GM12878 (cell line): ENCODE data around the gene ITIH5. TPM values are rescaled to one million over a fixed set of nuclear protein-coding genes. Genes with fewer than 3 reads are reported as not detected.
A peak's percentile ranks its signal among the peaks of the same experiment; 100 is the strongest.
"Not testable (repeated sequence)": the region's sequence is repeated elsewhere in the genome, so short reads cannot be mapped to it uniquely, and the experiment has no call there.

Experiments
- ATAC-seq: fragments of 200-7000 bp; cut with Tn5 transposase; 3 replicates; pipeline ENCODE4 v1.9.1; 2020; ENCODE audit warnings: mild to moderate bottlenecking, moderate library complexity
- BruUV-seq: library from RNA; stranded (reverse); fragments of 400-500 nt; replicated peaks from 2 replicates; lab custom pipeline; 2021; lab: Mats Ljungman, UMichigan
- CTCF ChIA-PET: fragments of 300-600 bp; sonication (Branson Sonifier 250); formaldehyde crosslinking; extraction: SDS; loops from one replicate; lab custom pipeline; 2021; ENCODE audit warnings: inconsistent platforms; lab: Yijun Ruan, JAX
- POLR2A ChIA-PET: fragments of 350-600 bp; formaldehyde crosslinking; extraction: SDS; loops from one replicate; lab custom pipeline; 2021; ENCODE audit warnings: inconsistent platforms; lab: Charles Lee
- RAD21 ChIA-PET: fragments of 300-600 bp; sonication (Branson Sonifier 250); formaldehyde crosslinking; loops from one replicate; lab custom pipeline; 2023; ENCODE audit warnings: antibody characterized with exemption; ENCODE audit not compliant: unreplicated experiment; lab: Charles Lee
- SMC1A ChIA-PET: fragments of 300-600 bp; sonication (Branson Sonifier 250); formaldehyde crosslinking; loops from one replicate; lab custom pipeline; 2023; ENCODE audit not compliant: unreplicated experiment, uncharacterized antibody; lab: Charles Lee
- DNase-seq: peaks from one replicate; pipeline ENCODE4 v3.0.0-alpha.2; 2011; ENCODE audit warnings: low read depth, low spot score
- FAIRE-seq: peaks from 3 replicates; lab custom pipeline; 2011; peaks lifted over from hg19 to GRCh38; lab: Jason Lieb, UNC
- H2AFZ ChIP-seq: 2 replicates; pipeline ENCODE4 v1.6.0; 2011; ENCODE audit warnings: low read depth, low read length, control low read depth; ENCODE audit not compliant: control insufficient read depth
- H3K27ac ChIP-seq: 2 replicates; pipeline ENCODE4 v1.5.1; 2011; ENCODE audit warnings: control low read depth; ENCODE audit not compliant: control insufficient read depth, insufficient read depth
- H3K27me3 ChIP-seq, 2 experiments: replicated peaks in 1 of 2; 2 replicates each; pipeline versions ENCODE4 v1.6.0 to v1.6.1; 2011; ENCODE audit warnings: low read length in 1 of 2; ENCODE audit not compliant: control insufficient read depth in 2 of 2, insufficient read depth in 2 of 2
- H3K36me3 ChIP-seq, 2 experiments: 2 replicates each; pipeline ENCODE4 v1.5.1; 2011; ENCODE audit warnings: low read length in 1 of 2; ENCODE audit not compliant: control insufficient read depth in 2 of 2, insufficient read depth in 2 of 2
- H3K4me1 ChIP-seq: 2 replicates; pipeline ENCODE4 v1.6.1; 2011; ENCODE audit warnings: mild to moderate bottlenecking, low read length, moderate library complexity, mixed read lengths; ENCODE audit not compliant: control insufficient read depth, insufficient read depth
- H3K4me2 ChIP-seq: 2 replicates; pipeline ENCODE4 v1.6.0; 2011; ENCODE audit warnings: control low read depth; ENCODE audit not compliant: control insufficient read depth, insufficient read depth
- H3K4me3 ChIP-seq: fragments of 200-600 bp; sonication (generic); 2 replicates; pipeline ENCODE4 v1.5.1; 2016
- H3K79me2 ChIP-seq: 2 replicates; pipeline ENCODE4 v1.6.0; 2011; ENCODE audit warnings: low read length; ENCODE audit not compliant: control insufficient read depth, insufficient read depth
- H3K9ac ChIP-seq: 2 replicates; pipeline ENCODE4 v1.8.0; 2011; ENCODE audit warnings: low read length, control low read depth, mixed read lengths; ENCODE audit not compliant: control insufficient read depth, insufficient read depth
- H3K9me3 ChIP-seq: replicated peaks from 3 replicates; pipeline ENCODE4 v1.5.1; 2011; ENCODE audit warnings: mild to moderate bottlenecking, low read length; ENCODE audit not compliant: control insufficient read depth, insufficient read depth
- H4K20me1 ChIP-seq: 2 replicates; pipeline ENCODE4 v1.6.0; 2011; ENCODE audit not compliant: control insufficient read depth, insufficient read depth
- ATF7 ChIP-seq: fragments of 450-650 bp; IDR thresholded peaks from 2 replicates; pipeline ENCODE4 v1.6.1; 2016; ENCODE audit warnings: low read depth, mild to moderate bottlenecking
- BACH1 ChIP-seq: fragments of 450-650 bp; IDR thresholded peaks from 2 replicates; pipeline ENCODE4 v1.6.1; 2017; ENCODE audit warnings: mild to moderate bottlenecking, borderline replicate concordance
- BHLHE40 ChIP-seq, 2 experiments: fragments of 450-650 bp in 1 of 2; IDR thresholded peaks; 2 replicates each; pipeline ENCODE4 v1.6.1; 2011 to 2017; ENCODE audit warnings: low read depth in 2 of 2, borderline replicate concordance in 1 of 2, improper control_type of control experiment in 1 of 2, low read length in 1 of 2, mild to moderate bottlenecking in 1 of 2
- BMI1 ChIP-seq: fragments of 450-650 bp; IDR thresholded peaks from 2 replicates; pipeline ENCODE4 v1.6.1; 2016; ENCODE audit warnings: mild to moderate bottlenecking, moderate library complexity, borderline replicate concordance
- KLF5 ChIP-seq: fragments of 450-650 bp; IDR thresholded peaks from 2 replicates; pipeline ENCODE4 v1.6.1; 2014; ENCODE audit warnings: mild to moderate bottlenecking; ENCODE audit not compliant: partially characterized antibody
- MEF2B ChIP-seq: fragments of 450-650 bp; IDR thresholded peaks from 2 replicates; pipeline ENCODE4 v1.6.1; 2018; ENCODE audit warnings: mild to moderate bottlenecking, moderate library complexity; ENCODE audit not compliant: partially characterized antibody, poor library complexity, severe bottlenecking
- NR2F1 ChIP-seq: fragments of 450-650 bp; conservative IDR thresholded peaks from 2 replicates; pipeline ENCODE4 v1.6.1; 2017; ENCODE audit warnings: mild to moderate bottlenecking
- ZNF217 ChIP-seq: fragments of 450-650 bp; IDR thresholded peaks from 2 replicates; pipeline ENCODE4 v1.6.1; 2017; ENCODE audit warnings: antibody characterized with exemption, mild to moderate bottlenecking
- WGBS: methylation state at CpG from one replicate; pipeline ENCODE4 v1.1.6; 2016; ENCODE audit warnings: low lambda C conversion rate; ENCODE audit not compliant: insufficient replicate concordance, insufficient coverage; ENCODE audit errors: missing lambda C conversion rate; 5-methylcytosine and 5-hydroxymethylcytosine counted together
- in situ Hi-C: fragments of 300-500 bp; cut with MboI; formaldehyde crosslinking; loops from 9 replicates; pipeline ENCODE4 v1.14.3; 2018; ENCODE audit warnings: mixed read lengths
- intact Hi-C: fragments of 100-400 bp; cut with micrococcal nuclease; formaldehyde crosslinking; loops from one replicate; pipeline ENCODE4 v1.14.2; 2022; ENCODE audit not compliant: unreplicated experiment
- polyA plus RNA-seq, 11 experiments: library from polyadenylated mRNA; depleted of rRNA in 4 of 11; unstranded in 6 of 11; stranded (reverse) in 5 of 11; fragments of >200 nt; fragmentation: Nextera tagmentation in 4 of 11; fragmentation: Illumina TruSeq in 1 of 11; extraction: Ambion mirVana in 4 of 11; extraction: Trizol in 1 of 11; gene quantifications; 1 replicate in 1 of 11; 2 replicates in 10 of 11; pipeline versions ENCODE4 v1.2.1 to v1.2.3, GENCODE V29; 2011 to 2016; ENCODE audit warnings: inconsistent platforms in 2 of 11, missing spikeins in 2 of 11, low read depth in 1 of 11
- total RNA-seq, 4 experiments: library from RNA; depleted of rRNA in 3 of 4; stranded (reverse); fragments of >200 nt in 3 of 4; fragmentation: Illumina TruSeq in 1 of 4; extraction: Trizol in 1 of 4; gene quantifications; 2 replicates each; pipeline versions ENCODE4 v1.2.1 to v1.2.3, GENCODE V29; 2013 to 2021
- TF ChIP-seq, protein P1 (sequence below): fragments of 450-650 bp; IDR thresholded peaks from 2 replicates; pipeline ENCODE4 v1.6.1; 2016; ENCODE audit warnings: mild to moderate bottlenecking
- TF ChIP-seq, protein P2 (sequence below): fragments of 450-650 bp; IDR thresholded peaks from 2 replicates; pipeline ENCODE4 v1.6.1; 2017; ENCODE audit warnings: mild to moderate bottlenecking, moderate library complexity
- TF ChIP-seq, protein P3 (sequence below): fragments of 450-650 bp; IDR thresholded peaks from 2 replicates; pipeline ENCODE4 v1.6.1; 2017; ENCODE audit warnings: mild to moderate bottlenecking, moderate library complexity

Gene ITIH5
- total and polyA plus RNA-seq, 10 of the 15 experiments (the other 5 are each of a cell fraction or from before 2014, with no cell fraction given) = 0.14 to 0.43 (median 0.21) TPM; not detected in 7

DNA sequence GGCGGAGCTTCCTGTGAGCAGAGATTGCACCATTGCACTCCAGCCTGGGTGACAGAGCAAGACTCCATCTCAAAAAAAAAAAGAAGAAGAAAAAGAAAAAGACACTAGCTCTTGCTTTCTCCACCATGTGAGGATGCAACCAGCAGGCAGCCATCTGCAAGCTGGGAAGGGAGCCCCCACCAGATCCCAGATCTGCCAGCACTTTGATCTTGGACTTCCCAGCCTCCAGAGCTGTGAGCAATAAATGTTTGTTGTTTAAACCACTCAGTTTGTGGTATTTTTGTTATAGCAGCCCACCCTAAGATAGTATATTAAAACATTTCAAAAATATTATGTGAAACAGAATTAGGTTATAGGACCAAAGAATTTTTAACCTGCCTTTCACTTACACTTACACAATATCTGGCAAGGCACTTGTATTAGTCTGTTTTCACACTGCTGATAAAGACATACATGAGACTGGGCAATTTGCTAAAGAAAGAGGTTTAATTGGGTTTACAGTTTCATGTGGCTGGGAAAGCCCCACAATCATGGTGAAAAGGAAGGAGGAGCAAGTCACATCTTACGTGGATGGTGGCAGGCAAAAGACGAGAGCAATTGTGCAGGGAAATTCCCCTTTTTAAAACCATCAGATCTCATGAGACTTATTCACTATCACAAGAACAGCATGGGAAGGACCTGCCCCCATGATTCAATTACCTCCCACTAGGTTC is 24.3 kb upstream of the ITIH5 start:
- FAIRE-seq, H3K79me2 ChIP-seq, H2AFZ ChIP-seq, H3K4me3 ChIP-seq, H4K20me1 ChIP-seq, H3K9ac ChIP-seq, H3K4me1 ChIP-seq, H3K27ac ChIP-seq, in situ Hi-C loops, BruUV-seq, SMC1A ChIA-PET, H3K36me3 ChIP-seq, H3K27me3 ChIP-seq, H3K4me2 ChIP-seq: not testable (repeated sequence)
- H3K9me3 ChIP-seq = peaks cover 12% of the 10 kb centered on the region; the same call in 2 of the 3 replicates
- ChIA-PET CTCF (interaction anchor here (0.6 to 1.6 kb wide), 2 partner anchors 165 to 166 kb away, joined by 3 to 6 read pairs; no protein-coding TSS in a partner anchor), POLR2A (interaction anchor here (0.7 kb wide), 1 partner anchor 1506 kb away, joined by 3 read pairs; no protein-coding TSS in a partner anchor), RAD21 (interaction anchor here (0.6 to 0.7 kb wide), 2 partner anchors 10 to 84 kb away, joined by 3 read pairs; no protein-coding TSS in a partner anchor)
- intact Hi-C loops = loop anchor here (1.0 kb wide), 1 partner anchor 219 kb away; no protein-coding TSS in a partner anchor
- ATAC-seq (peak; percentile 64), DNase-seq (peak; percentile 69)
- WGBS = 36% methylated on average over 3 of the region's 3 CpGs
- TF ChIP-seq KLF5 (peak; percentile 48), BHLHE40 (IDR thresholded peaks at IDR 0.05; ENCODE audit: borderline replicate concordance in 1 of 2, low read depth in 2 of 2, low read length in 1 of 2) (peak in 1 of 2 experiments; percentile 34; a peak in 1 of 4 replicates), ZNF217 (peak; percentile 49; the same call in 1 of the 2 replicates), MEF2B (peak; percentile 62), NR2F1 (0 out of 2 replicates have a peak, but pooled peaks have one; percentile 11), ATF7 (peak; percentile 48), BACH1 (peak; percentile 46; the same call in 1 of the 2 replicates), BMI1 (peak; percentile 63; the same call in 1 of the 2 replicates)
- TF ChIP-seq, protein P1, sequence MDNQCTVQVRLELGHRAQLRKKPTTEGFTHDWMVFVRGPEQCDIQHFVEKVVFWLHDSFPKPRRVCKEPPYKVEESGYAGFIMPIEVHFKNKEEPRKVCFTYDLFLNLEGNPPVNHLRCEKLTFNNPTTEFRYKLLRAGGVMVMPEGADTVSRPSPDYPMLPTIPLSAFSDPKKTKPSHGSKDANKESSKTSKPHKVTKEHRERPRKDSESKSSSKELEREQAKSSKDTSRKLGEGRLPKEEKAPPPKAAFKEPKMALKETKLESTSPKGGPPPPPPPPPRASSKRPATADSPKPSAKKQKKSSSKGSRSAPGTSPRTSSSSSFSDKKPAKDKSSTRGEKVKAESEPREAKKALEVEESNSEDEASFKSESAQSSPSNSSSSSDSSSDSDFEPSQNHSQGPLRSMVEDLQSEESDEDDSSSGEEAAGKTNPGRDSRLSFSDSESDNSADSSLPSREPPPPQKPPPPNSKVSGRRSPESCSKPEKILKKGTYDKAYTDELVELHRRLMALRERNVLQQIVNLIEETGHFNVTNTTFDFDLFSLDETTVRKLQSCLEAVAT = 0 out of 2 replicates have a peak, but pooled peaks have one; percentile 30
- TF ChIP-seq, protein P2, sequence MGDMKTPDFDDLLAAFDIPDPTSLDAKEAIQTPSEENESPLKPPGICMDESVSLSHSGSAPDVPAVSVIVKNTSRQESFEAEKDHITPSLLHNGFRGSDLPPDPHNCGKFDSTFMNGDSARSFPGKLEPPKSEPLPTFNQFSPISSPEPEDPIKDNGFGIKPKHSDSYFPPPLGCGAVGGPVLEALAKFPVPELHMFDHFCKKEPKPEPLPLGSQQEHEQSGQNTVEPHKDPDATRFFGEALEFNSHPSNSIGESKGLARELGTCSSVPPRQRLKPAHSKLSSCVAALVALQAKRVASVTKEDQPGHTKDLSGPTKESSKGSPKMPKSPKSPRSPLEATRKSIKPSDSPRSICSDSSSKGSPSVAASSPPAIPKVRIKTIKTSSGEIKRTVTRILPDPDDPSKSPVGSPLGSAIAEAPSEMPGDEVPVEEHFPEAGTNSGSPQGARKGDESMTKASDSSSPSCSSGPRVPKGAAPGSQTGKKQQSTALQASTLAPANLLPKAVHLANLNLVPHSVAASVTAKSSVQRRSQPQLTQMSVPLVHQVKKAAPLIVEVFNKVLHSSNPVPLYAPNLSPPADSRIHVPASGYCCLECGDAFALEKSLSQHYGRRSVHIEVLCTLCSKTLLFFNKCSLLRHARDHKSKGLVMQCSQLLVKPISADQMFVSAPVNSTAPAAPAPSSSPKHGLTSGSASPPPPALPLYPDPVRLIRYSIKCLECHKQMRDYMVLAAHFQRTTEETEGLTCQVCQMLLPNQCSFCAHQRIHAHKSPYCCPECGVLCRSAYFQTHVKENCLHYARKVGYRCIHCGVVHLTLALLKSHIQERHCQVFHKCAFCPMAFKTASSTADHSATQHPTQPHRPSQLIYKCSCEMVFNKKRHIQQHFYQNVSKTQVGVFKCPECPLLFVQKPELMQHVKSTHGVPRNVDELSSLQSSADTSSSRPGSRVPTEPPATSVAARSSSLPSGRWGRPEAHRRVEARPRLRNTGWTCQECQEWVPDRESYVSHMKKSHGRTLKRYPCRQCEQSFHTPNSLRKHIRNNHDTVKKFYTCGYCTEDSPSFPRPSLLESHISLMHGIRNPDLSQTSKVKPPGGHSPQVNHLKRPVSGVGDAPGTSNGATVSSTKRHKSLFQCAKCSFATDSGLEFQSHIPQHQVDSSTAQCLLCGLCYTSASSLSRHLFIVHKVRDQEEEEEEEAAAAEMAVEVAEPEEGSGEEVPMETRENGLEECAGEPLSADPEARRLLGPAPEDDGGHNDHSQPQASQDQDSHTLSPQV = peak; percentile 61; the same call in 1 of the 2 replicates
- TF ChIP-seq, protein P3, sequence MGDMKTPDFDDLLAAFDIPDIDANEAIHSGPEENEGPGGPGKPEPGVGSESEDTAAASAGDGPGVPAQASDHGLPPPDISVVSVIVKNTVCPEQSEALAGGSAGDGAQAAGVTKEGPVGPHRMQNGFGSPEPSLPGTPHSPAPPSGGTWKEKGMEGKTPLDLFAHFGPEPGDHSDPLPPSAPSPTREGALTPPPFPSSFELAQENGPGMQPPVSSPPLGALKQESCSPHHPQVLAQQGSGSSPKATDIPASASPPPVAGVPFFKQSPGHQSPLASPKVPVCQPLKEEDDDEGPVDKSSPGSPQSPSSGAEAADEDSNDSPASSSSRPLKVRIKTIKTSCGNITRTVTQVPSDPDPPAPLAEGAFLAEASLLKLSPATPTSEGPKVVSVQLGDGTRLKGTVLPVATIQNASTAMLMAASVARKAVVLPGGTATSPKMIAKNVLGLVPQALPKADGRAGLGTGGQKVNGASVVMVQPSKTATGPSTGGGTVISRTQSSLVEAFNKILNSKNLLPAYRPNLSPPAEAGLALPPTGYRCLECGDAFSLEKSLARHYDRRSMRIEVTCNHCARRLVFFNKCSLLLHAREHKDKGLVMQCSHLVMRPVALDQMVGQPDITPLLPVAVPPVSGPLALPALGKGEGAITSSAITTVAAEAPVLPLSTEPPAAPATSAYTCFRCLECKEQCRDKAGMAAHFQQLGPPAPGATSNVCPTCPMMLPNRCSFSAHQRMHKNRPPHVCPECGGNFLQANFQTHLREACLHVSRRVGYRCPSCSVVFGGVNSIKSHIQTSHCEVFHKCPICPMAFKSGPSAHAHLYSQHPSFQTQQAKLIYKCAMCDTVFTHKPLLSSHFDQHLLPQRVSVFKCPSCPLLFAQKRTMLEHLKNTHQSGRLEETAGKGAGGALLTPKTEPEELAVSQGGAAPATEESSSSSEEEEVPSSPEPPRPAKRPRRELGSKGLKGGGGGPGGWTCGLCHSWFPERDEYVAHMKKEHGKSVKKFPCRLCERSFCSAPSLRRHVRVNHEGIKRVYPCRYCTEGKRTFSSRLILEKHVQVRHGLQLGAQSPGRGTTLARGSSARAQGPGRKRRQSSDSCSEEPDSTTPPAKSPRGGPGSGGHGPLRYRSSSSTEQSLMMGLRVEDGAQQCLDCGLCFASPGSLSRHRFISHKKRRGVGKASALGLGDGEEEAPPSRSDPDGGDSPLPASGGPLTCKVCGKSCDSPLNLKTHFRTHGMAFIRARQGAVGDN = peak; percentile 39; the same call in 1 of the 2 replicates
